ENCODE results near the gene CALU. TPM values are rescaled to one million over a fixed set of nuclear protein-coding genes. Genes with fewer than 3 reads are reported as not detected.

The CALU gene
- total RNA-seq, 1 experiment from 2014 or later, result 169 TPM

- no TSS peak for BruUV-seq (replicated peaks)
- ChIA-PET CTCF (no interaction called here), POLR2A (ENCODE audit: unreplicated experiment) (no interaction called here)
- Histone ChIP-seq H3K4me3 (ENCODE audit: low read length) (no peak overlapping the region), H2AFZ (ENCODE audit: low read length) (no peak overlapping the region), H3K9me3 (ENCODE audit: low read length) (no peaks in the 10 kb centered on the region), H3K4me1 (ENCODE audit: insufficient read depth, low read length) (0 out of 2 replicates have a peak, but pooled peaks cover 6% of the 10 kb centered on the region), H3K36me3 (ENCODE audit: low read depth, low read length) (no peaks in the 10 kb centered on the region), H3K27ac (ENCODE audit: low read length) (no peak overlapping the region), H3K4me2 (ENCODE audit: low read length) (no peak overlapping the region), H3K9me2 (replicated peaks; ENCODE audit: low read length) (no peaks in the 10 kb centered on the region), H3K79me2 (ENCODE audit: low read length) (no peaks in the 10 kb centered on the region), H3K27me3 (ENCODE audit: low read length) (no peaks in the 10 kb centered on the region), H3F3A (ENCODE audit: low read length, unreplicated experiment) (no peaks in the 10 kb centered on the region), H3K9ac (ENCODE audit: low read length) (no peak overlapping the region), H4K20me1 (ENCODE audit: low read length) (no peaks in the 10 kb centered on the region)
- DNase-seq (no peak), ATAC-seq (no peak)
- intact Hi-C loops (cut with micrococcal nuclease), result no loop called here
- TF ChIP-seq EZH2phosphoT487 (IDR thresholded peaks at IDR 0.05; ENCODE audit: borderline replicate concordance, low read length) (no peak), EZH2 (IDR thresholded peaks at IDR 0.05; ENCODE audit: low read length, unreplicated experiment) (no peak), CTCF (conservative IDR thresholded peaks at IDR 0.05; ENCODE audit: low read depth, low read length) (no peak)
These were observed 28.7 kb upstream of the CALU start for GRCh38 chr7:128710481-128710880.

- DNase-seq, result peak; percentile 49
- Histone ChIP-seq H3K9me2 (replicated peaks; ENCODE audit: low read length) (no peaks in the 10 kb centered on the region), H4K20me1 (ENCODE audit: low read length) (no peaks in the 10 kb centered on the region), H3K9me3 (ENCODE audit: low read length) (no peaks in the 10 kb centered on the region), H3K9ac (ENCODE audit: low read length) (no peak overlapping the region), H3K79me2 (ENCODE audit: low read length) (no peaks in the 10 kb centered on the region), H3K4me3 (ENCODE audit: low read length) (no peak overlapping the region), H3K4me1 (ENCODE audit: insufficient read depth, low read length) (0 out of 2 replicates have a peak, but pooled peaks cover 6% of the 10 kb centered on the region), H3K27me3 (ENCODE audit: low read length) (no peaks in the 10 kb centered on the region), H3K36me3 (ENCODE audit: low read depth, low read length) (no peaks in the 10 kb centered on the region), H3K4me2 (ENCODE audit: low read length) (no peak overlapping the region), H2AFZ (ENCODE audit: low read length) (no peak overlapping the region), H3F3A (ENCODE audit: low read length, unreplicated experiment) (no peaks in the 10 kb centered on the region), H3K27ac (ENCODE audit: low read length) (no peak overlapping the region)
- TF ChIP-seq EZH2phosphoT487 (IDR thresholded peaks at IDR 0.05; ENCODE audit: borderline replicate concordance, low read length) (no peak), EZH2 (IDR thresholded peaks at IDR 0.05; ENCODE audit: low read length, unreplicated experiment) (no peak), CTCF (conservative IDR thresholded peaks at IDR 0.05; ENCODE audit: low read depth, low read length) (no peak)
- peak; percentile 64 for ATAC-seq
- no TSS peak for BruUV-seq (replicated peaks)
- intact Hi-C loops (cut with micrococcal nuclease), result no loop called here
- POLR2A ChIA-PET (ENCODE audit: unreplicated experiment), result no interaction called here
- CTCF ChIA-PET, result interaction anchor here (0.6 kb wide), 1 partner anchor 14 kb away, joined by 3 read pairs; no protein-coding TSS in a partner anchor
These were observed 25.4 kb upstream of the CALU start for GRCh38 chr7:128713794-128714193.

- BruUV-seq (replicated peaks), result no TSS peak
- H2AFZ ChIP-seq (ENCODE audit: low read length), result no peak overlapping the region
- POLR2A ChIA-PET (ENCODE audit: unreplicated experiment), result no interaction called here
These were observed 24.3 kb upstream of the CALU start for GRCh38 chr7:128714701-128715495.

More at GRCh38 chr7:128714701-128715495, 24.3 kb upstream of the CALU start:
- H3K9me3 ChIP-seq (ENCODE audit: low read length), result no peaks in the 10 kb centered on the region
- TF ChIP-seq EZH2 (IDR thresholded peaks at IDR 0.05; ENCODE audit: low read length, unreplicated experiment) (no peak), CTCF (conservative IDR thresholded peaks at IDR 0.05; ENCODE audit: low read depth, low read length) (no peak), EZH2phosphoT487 (IDR thresholded peaks at IDR 0.05; ENCODE audit: borderline replicate concordance, low read length) (no peak)
- no peaks in the 10 kb centered on the region for H3K9me2 ChIP-seq (replicated peaks; ENCODE audit: low read length)
- H3K4me3 ChIP-seq (ENCODE audit: low read length), result no peak overlapping the region
- no peak overlapping the region for H3K27ac ChIP-seq (ENCODE audit: low read length)
- CTCF ChIA-PET, result no interaction called here
- no peaks in the 10 kb centered on the region for H3F3A ChIP-seq (ENCODE audit: low read length, unreplicated experiment)
- no peaks in the 10 kb centered on the region for H3K79me2 ChIP-seq (ENCODE audit: low read length)
- H3K27me3 ChIP-seq (ENCODE audit: low read length), result no peaks in the 10 kb centered on the region
- H3K9ac ChIP-seq (ENCODE audit: low read length), result no peak overlapping the region
- H3K4me1 ChIP-seq (ENCODE audit: insufficient read depth, low read length), result 0 out of 2 replicates have a peak, but pooled peaks cover 6% of the 10 kb centered on the region
- no peaks in the 10 kb centered on the region for H3K36me3 ChIP-seq (ENCODE audit: low read depth, low read length)
- intact Hi-C loops (cut with micrococcal nuclease), result no loop called here
- H3K4me2 ChIP-seq (ENCODE audit: low read length), result no peak overlapping the region
- ATAC-seq (no peak), DNase-seq (no peak)
- no peaks in the 10 kb centered on the region for H4K20me1 ChIP-seq (ENCODE audit: low read length)

Measured in PC-3 (cell line).